NCI-H524 treated with DMSO at 0.1 percent for 48 hours (cell line): ENCODE results near the gene MTFR2.

ENCODE experiments used
- DNase-seq: peaks from one replicate; lab custom pipeline; 2025; lab: John Stamatoyannopoulos, UW

Gene MTFR2

DNA sequence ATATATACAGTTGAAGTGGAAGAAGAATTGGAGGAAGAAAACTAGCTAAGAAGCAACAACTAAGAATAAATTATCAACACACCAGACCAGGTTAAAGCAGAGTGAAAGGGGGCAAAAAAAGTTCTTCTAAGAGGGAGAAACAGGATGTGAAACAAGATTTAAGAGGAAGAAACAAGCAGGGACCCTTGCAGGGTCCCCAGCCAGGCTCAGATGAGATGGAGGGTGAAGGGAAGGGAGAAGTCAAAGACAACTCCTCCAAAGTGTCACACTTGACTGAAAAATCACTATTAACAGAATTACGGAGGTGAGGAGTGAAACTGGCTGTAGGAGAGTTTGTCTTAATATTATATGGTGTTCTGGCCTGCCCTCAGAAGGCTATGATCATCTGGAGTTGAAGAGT lies 65.4 kb downstream of the MTFR2 start:
- no peak for DNase-seq

DNA sequence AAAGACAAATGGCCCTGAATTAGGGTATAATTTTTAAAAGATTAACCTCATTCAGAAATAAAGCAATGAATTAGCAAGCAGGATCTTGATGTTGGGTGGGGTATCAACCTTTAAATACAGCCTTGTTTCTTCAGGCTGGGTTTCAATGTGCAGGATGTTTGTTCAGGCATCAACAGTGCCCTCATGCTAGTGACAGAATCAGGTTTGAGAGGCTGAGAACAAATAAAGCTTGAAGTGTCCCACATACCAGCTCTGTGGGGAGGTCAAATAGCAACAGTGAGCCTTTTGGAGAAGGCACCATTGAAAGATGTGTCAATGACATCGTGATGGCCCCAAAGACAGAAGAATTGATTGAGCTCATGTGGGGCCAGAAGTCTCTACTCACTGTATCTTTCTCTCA lies 68.2 kb downstream of the MTFR2 start:
- no peak for DNase-seq

DNA sequence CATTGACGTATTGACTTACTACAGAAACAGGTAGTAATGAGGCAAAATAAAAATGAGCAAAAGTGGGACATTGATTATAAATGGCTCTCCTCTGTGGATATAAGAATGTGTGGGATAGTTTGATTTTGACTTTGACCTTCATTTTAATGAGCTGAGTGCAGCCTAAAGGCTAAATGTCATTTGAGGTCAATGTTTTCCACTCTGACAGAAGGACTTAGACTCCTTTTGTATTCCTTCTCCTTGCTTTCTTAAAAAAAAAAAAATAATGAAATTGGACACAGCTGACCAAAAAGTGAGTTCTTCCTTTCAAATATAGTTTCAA lies 68.6 kb downstream of the MTFR2 start:
- DNase-seq, result no peak
